Neutrophil (primary cell): ENCODE measurements around the gene GPX2.
A peak's percentile ranks its signal among the peaks of the same experiment; 100 is the strongest.

Source experiments
- H3K27ac ChIP-seq: fragments of 200-600 bp; sonication (generic); 2 replicates; pipeline ENCODE4 v1.5.1; 2016; ENCODE audit warnings: mild to moderate bottlenecking, moderate library complexity
- H3K27me3 ChIP-seq: fragments of 200-600 bp; sonication (generic); 2 replicates; pipeline ENCODE4 v1.6.0; 2016; ENCODE audit warnings: mild to moderate bottlenecking
- H3K36me3 ChIP-seq: fragments of 200-600 bp; sonication (generic); 2 replicates; pipeline ENCODE4 v1.5.1; 2017
- H3K4me1 ChIP-seq, 2 experiments: fragments of 200-600 bp in 1 of 2; sonication (generic) in 1 of 2; 1 replicate in 1 of 2; 2 replicates in 1 of 2; pipeline versions ENCODE4 v1.5.1 to v1.6.1; 2013 to 2016; ENCODE audit warnings: low read depth in 1 of 2, low read length in 1 of 2, mild to moderate bottlenecking in 1 of 2, moderate library complexity in 1 of 2; ENCODE audit not compliant: control insufficient read depth in 1 of 2, insufficient read depth in 1 of 2
- H3K4me3 ChIP-seq, 2 experiments: fragments of 200-600 bp in 1 of 2; sonication (generic) in 1 of 2; 1 replicate in 1 of 2; 2 replicates in 1 of 2; pipeline ENCODE4 v1.5.1; 2013 to 2016; ENCODE audit warnings: low read depth in 1 of 2, low read length in 1 of 2, mild to moderate bottlenecking in 1 of 2, moderate library complexity in 1 of 2
- H3K9me3 ChIP-seq: fragments of 200-600 bp; sonication (generic); 2 replicates; pipeline ENCODE4 v1.5.1; 2016
- TF ChIP-seq, protein P1 (sequence below): fragments of 200-600 bp; sonication (generic); IDR thresholded peaks from 2 replicates; pipeline ENCODE4 v1.5.1; 2016; ENCODE audit warnings: antibody characterized with exemption

GPX2 gene

DNA sequence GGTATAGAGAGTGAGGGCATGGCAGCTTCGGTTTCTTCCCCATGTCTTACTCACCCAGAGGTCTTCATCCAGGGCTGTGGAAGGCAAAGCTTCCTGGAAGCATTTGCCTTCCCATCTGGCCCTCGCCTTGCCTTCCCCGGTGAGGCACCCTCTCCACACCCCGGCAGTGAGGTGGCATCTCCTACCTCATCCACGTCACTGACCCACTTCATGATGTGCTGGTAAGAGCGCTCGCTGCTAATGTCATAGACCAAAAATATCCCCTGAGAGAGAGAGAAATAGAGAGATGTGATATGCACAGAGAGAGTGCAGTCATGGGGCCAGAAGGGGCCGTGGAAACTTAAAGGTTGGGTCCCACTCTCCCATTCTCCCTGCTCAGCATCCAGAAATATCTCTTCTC, 8.3 kb upstream of the GPX2 start:
- Histone ChIP-seq H3K36me3 (peaks cover 13% of the 10 kb centered on the region), H3K27me3 (no peaks in the 10 kb centered on the region), H3K4me1 (peaks cover 21 to 41% of the 10 kb centered on the region in 2 experiments), H3K9me3 (no peaks in the 10 kb centered on the region), H3K27ac (no peak overlapping the region), H3K4me3 (no peak overlapping the region)
- TF ChIP-seq, protein P1, sequence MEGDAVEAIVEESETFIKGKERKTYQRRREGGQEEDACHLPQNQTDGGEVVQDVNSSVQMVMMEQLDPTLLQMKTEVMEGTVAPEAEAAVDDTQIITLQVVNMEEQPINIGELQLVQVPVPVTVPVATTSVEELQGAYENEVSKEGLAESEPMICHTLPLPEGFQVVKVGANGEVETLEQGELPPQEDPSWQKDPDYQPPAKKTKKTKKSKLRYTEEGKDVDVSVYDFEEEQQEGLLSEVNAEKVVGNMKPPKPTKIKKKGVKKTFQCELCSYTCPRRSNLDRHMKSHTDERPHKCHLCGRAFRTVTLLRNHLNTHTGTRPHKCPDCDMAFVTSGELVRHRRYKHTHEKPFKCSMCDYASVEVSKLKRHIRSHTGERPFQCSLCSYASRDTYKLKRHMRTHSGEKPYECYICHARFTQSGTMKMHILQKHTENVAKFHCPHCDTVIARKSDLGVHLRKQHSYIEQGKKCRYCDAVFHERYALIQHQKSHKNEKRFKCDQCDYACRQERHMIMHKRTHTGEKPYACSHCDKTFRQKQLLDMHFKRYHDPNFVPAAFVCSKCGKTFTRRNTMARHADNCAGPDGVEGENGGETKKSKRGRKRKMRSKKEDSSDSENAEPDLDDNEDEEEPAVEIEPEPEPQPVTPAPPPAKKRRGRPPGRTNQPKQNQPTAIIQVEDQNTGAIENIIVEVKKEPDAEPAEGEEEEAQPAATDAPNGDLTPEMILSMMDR, result no peak

DNA sequence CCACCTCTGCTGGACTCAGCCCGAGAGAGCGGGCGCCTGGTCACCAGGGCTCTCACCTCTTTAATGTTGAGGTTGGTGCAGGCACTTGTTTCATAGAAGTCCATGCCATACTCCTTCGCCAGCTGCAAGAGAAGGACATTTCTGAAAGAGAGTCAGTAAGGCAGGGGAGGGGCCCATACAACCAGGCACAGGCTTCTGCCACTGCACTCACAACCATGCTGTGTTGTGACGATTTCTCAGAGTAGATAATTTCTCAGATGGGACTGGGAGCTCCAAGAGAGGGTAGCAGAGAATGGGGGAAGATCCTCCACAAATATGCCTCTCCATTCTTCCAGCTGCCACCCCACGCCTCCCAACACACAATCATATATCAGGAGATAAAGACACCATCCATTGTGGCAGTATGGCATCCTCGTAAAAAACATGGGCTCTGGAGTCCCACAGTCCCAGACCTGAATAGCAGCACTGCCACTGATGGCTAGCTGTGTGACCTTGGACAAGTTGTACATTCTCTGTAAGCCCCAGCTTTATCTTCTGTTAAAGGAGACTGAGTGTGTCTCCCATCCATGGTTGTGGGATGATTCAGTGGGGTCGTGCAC, 6.2 kb upstream of the GPX2 start:
- no peaks in the 10 kb centered on the region for H3K9me3 ChIP-seq

DNA sequence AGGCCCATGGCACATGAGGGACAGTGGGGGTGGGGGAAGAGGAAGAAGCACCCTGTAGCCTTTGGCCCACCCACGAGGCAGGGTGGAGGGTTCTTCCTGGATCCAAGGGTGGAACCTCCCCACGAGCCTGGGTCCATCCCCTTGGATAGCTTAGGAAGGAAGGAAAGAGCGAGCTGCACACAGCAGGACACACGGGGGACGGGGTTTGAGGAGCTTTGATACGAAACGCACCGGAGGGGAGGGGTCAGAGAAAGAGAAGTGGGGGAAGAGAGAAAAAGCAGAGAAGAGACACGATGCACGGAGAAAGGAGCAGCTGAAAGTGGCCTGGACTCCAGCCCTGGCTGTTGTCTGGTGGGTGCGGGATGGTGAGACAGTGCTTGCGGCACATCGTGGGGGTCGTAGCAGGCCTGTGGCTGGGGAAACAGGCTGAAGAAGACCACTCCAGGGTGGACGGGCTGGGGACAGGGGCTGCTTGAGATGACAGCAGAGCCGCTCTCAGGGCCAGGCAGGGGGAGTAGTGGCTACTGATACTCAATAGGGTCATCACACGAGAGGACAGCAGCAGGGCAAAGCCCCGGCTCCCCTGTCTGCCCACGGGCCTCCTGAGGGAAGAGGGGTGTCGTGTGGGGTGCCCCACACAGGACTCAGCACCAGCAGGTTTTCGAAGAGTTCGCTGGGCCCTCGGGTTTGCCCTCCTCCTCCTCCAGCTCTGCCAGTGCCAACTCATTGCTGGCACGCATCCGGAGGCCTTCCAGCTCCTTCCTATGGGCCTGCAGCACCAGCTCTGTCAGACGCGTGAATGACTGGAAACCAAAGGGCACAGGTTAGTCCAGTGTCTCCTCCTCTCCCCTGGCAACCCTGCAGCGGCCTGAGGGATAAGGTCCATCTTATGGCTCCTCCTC, 5.4 kb upstream of the GPX2 start:
- no peak overlapping the region for H3K4me3 ChIP-seq
- H3K9me3 ChIP-seq, result no peaks in the 10 kb centered on the region
- peaks cover 10% of the 10 kb centered on the region for H3K36me3 ChIP-seq
- H3K27ac ChIP-seq, result peak overlapping the region; percentile 56
- H3K4me1 ChIP-seq, result peaks cover 33 to 63% of the 10 kb centered on the region in 2 experiments
- H3K27me3 ChIP-seq, result no peaks in the 10 kb centered on the region
- TF ChIP-seq, protein P1, result no peak

More for the DNA sequence above, 6.2 kb upstream of the GPX2 start:
- Histone ChIP-seq H3K27me3 (no peaks in the 10 kb centered on the region), H3K4me1 (peaks cover 27 to 57% of the 10 kb centered on the region in 2 experiments), H3K4me3 (no peak overlapping the region), H3K36me3 (peaks cover 10% of the 10 kb centered on the region), H3K27ac (no peak overlapping the region)
- TF ChIP-seq, protein P1, result no peak

DNA sequence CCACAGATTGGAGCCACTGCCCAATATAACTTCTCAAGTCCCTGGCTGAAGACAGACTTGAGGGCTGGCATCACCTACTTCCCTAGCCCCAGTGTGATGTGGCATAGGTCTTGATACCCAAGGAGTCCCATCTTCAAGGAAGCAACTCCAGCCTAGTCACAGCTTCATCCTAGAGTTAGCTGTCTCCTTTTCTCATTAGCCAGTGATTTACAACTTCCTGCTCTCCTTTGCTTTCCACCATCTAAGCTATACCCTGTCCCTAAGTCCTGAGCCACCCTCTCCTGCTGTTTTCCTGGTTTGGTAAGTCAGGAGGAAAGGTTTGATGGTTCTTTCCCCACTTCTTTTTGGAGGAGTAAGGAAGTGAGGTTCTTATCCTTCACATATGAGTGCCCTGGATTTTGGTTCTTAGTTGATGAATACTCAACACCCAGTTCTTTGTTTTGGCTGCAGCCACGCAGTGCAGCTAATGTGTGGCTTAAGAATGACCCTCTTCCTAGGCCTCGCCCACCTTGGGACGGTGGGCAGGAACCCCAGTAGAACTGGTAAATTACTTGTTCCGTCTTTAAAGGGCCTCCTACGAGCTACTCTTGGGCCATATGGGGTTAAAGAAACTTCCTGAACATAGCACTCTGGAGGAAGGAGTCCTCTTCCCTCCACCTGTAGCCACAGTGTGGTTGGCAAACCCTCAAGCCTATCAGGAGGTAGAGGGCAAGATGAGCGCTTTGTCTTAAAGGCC, 3.9 kb upstream of the GPX2 start:
- peaks cover 33 to 49% of the 10 kb centered on the region in 2 experiments for H3K4me1 ChIP-seq
- H3K36me3 ChIP-seq, result peaks cover 19% of the 10 kb centered on the region
- no peaks in the 10 kb centered on the region for H3K9me3 ChIP-seq
- H3K27me3 ChIP-seq, result no peaks in the 10 kb centered on the region
- H3K27ac ChIP-seq, result peak overlapping the region; percentile 56
- H3K4me3 ChIP-seq, result no peak overlapping the region
- TF ChIP-seq, protein P1, result no peak

DNA sequence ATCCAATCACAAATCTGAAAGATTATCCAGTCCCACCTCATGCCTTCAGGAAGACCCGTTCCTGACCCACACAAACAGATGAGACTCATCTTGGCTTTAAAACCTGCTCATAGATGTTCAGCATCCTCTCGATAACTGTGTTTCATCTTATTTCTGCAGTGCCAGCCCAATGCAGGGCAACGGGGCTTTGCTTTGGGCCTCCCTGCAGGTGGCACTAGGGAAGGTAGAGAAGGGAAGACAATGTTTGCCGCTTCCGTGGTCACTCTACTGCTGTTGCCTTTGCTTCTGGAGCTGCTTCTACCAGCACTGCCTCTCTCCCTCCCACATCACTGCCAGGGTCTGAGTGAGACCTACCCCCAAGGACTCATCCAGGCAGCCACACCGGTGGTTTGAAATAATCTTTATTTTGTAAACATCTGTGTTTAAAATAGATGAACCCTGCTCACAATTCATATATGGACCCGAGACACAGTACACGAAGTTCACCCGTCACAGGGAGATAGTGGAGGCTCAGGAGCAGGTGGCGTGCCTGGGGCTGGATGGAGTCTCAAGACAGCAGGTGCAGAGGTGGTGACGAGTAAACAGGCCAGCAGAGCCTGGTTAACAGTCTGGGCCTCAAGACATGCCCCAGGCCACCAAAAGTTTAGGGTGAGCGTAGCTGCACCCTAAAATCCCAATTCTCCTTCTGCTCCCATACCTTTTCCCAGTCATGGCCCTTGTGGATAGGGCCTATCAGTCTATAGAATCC, 3.1 kb upstream of the GPX2 start:
- H3K27me3 ChIP-seq, result no peaks in the 10 kb centered on the region
- no peak overlapping the region for H3K4me3 ChIP-seq
- peaks cover 27% of the 10 kb centered on the region for H3K36me3 ChIP-seq
- H3K4me1 ChIP-seq, result peaks cover 33 to 53% of the 10 kb centered on the region in 2 experiments
- no peak overlapping the region for H3K27ac ChIP-seq
- no peaks in the 10 kb centered on the region for H3K9me3 ChIP-seq
- TF ChIP-seq, protein P1, result no peak
